Muscle layer of colon (tissue), 2 donors: ENCODE measurements around the gene PTER.

Experiments
- H3K27ac ChIP-seq: one replicate; pipeline ENCODE4 v1.7.0; 2013; ENCODE audit warnings: low read depth, mild to moderate bottlenecking, low read length, moderate library complexity
- H3K27me3 ChIP-seq, 2 donors: one replicate each; pipeline ENCODE4 v1.7.0; 2013; ENCODE audit warnings: low read length in 2 of 2, mild to moderate bottlenecking in 2 of 2; ENCODE audit not compliant: insufficient read depth in 2 of 2, control insufficient read depth in 1 of 2
- H3K36me3 ChIP-seq: one replicate; pipeline ENCODE4 v1.7.0; 2013; ENCODE audit warnings: mild to moderate bottlenecking, low read length; ENCODE audit not compliant: insufficient read depth
- H3K4me1 ChIP-seq: one replicate; pipeline ENCODE4 v1.7.0; 2013; ENCODE audit warnings: mild to moderate bottlenecking, low read length; ENCODE audit not compliant: insufficient read depth
- H3K4me3 ChIP-seq, 2 donors: one replicate each; pipeline ENCODE4 v1.7.0; 2013; ENCODE audit warnings: low read length in 2 of 2, low read depth in 1 of 2, mild to moderate bottlenecking in 1 of 2, moderate library complexity in 1 of 2
- H3K9ac ChIP-seq: one replicate; pipeline ENCODE4 v1.7.0; 2013; ENCODE audit warnings: low read length
- H3K9me3 ChIP-seq: one replicate; pipeline ENCODE4 v1.7.0; 2013; ENCODE audit warnings: mild to moderate bottlenecking, low read length
- donor health status: abdominal sarcoma.
- donor health status: Adenocarcinoma of cecum.

Gene PTER

DNA sequence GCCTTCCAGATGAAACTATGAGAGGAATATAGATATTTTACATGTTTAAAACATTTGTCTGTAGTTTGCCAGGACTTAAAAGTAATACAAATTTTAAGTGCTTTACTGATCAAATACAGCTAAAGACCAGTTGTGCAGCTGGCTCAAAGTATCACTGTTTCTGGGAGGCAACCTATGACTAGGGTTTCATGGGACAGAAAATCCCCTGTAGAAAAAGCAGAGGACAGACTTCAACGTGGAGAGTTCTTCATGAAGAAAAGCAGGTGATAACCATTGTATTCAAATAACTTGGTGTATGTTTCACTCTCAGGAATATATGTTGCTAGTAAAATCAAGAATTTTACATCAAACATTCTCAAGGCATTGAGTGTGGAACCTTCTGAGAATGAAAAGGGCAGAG is 40.9 kb downstream of the PTER start:
- Histone ChIP-seq H3K27ac (no peak overlapping the region), H3K4me3 (no peak overlapping the region), H3K36me3 (no peaks in the 10 kb centered on the region), H3K4me1 (no peaks in the 10 kb centered on the region), H3K9me3 (no peaks in the 10 kb centered on the region), H3K27me3 (no peaks in the 10 kb centered on the region), H3K9ac (no peak overlapping the region)

DNA sequence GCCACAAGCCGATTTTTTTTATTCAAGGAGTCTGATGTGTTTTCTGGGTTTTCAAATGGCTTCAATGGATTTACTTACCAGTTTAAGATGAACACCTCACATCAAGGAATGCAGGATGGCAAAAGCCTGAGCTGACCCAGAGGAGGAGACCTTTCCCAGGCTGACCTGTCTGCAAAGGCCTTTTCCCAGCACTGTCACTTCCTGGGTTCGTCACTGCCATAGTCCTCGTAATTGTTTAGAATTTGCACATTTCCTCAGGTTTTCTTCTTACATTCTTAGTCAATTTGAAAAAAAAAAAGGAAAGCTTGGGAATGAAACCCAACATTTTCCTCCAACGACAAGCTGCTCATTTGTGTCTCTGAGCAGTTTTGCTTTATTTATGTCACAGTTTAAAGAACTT is 42.0 kb downstream of the PTER start:
- H3K27ac ChIP-seq = no peak overlapping the region
- no peak overlapping the region for H3K9ac ChIP-seq
- H3K27me3 ChIP-seq = no peaks in the 10 kb centered on the region
- H3K9me3 ChIP-seq = no peaks in the 10 kb centered on the region
- H3K36me3 ChIP-seq = no peaks in the 10 kb centered on the region
- no peaks in the 10 kb centered on the region for H3K4me1 ChIP-seq
- H3K4me3 ChIP-seq = no peak overlapping the region

DNA sequence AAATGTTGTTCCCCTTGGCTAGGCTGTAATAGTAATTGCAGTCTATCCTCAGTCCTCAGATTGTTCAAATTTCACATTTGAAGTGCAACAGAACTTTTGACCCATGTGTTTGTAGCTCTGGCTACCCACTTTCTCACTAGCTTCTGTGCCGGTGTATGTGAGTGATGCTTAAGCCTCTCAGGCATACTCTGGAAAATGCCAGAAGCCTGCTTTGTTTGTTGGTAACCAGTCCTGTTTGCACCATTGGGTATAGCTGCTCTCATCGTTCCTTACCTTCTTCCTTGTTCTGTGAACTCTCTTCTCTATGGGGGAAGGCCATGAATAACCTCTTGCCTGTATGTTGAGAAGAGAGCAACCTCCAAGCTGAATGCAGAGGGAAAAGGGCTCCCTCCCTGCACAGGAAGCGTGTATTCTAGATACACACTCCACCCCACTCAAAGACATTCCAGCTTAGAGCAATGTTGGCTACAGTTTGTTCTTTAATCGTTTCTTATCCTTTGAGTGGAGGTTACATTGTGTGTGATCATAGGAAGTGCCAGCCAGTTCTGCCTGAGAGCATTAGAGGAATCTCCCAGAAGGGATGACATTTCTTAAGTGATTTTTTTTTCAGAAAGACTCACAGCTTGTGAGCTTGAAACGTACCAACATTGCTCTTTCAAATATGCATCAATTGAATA is 44.4 kb downstream of the PTER start:
- H3K9ac ChIP-seq = no peak overlapping the region

DNA sequence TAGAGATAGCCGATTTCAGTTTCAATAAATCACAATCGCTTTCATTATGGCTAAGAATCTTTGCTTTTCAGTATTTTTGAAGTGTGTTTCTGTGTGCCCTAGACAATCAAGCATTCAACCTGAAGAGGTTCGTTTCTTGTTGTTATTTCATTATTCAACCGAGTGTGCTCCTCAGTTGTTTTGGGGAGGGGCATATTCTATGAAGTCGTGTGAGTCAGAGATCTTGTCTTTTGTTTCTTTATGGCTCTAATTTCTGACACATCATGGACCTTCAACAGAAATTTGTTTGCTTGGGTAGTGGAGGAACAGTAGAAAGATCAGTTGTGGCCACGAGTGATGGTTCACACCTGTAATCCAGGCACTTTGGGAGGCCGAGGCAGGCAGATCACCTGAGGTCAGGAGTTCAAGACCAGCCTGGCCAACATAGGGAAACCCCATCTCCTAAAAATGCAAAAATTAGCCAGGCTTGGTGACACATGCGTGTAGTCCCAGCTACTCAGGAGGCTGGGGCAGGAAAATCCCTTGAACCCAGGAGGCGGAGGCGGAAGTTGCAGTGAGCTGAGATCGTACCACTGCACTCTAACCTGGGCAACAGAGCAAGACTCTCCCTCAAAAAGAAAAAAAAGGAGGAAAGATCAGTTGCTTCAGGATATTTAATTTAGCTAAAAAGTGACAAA is 46.6 kb downstream of the PTER start:
- H3K36me3 ChIP-seq = no peaks in the 10 kb centered on the region
- no peak overlapping the region for H3K9ac ChIP-seq
- H3K4me3 ChIP-seq = no peak overlapping the region
- no peaks in the 10 kb centered on the region for H3K9me3 ChIP-seq
- H3K4me1 ChIP-seq = no peaks in the 10 kb centered on the region
- H3K27me3 ChIP-seq = no peaks in the 10 kb centered on the region
- no peak overlapping the region for H3K27ac ChIP-seq

More for the DNA sequence above, 44.4 kb downstream of the PTER start:
- Histone ChIP-seq H3K4me3 (no peak overlapping the region), H3K27ac (no peak overlapping the region), H3K36me3 (no peaks in the 10 kb centered on the region), H3K4me1 (no peaks in the 10 kb centered on the region), H3K27me3 (no peaks in the 10 kb centered on the region), H3K9me3 (no peaks in the 10 kb centered on the region)

DNA sequence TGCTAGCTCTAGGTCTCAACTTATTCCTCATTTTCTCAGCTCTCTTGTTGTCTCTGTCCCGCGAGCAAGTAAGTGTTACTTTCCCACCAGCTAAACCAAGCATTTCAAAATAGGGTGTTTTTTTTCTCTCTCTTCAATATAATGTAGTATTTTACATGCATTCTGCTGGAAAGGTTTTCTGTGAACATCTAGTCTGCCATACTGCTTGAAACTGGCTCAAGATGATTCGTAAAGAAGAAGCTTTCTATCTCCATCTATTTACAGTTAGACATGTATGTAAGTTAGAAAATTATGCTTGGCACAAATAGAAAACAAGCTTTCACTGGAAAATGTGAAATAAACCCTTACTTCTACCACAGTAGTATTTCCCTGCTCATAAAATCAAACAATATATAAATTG is 53.7 kb downstream of the PTER start:
- no peaks in the 10 kb centered on the region for H3K9me3 ChIP-seq
- H3K27me3 ChIP-seq = no peaks in the 10 kb centered on the region
- no peak overlapping the region for H3K9ac ChIP-seq
- H3K36me3 ChIP-seq = no peaks in the 10 kb centered on the region
- H3K27ac ChIP-seq = no peak overlapping the region
- H3K4me1 ChIP-seq = no peaks in the 10 kb centered on the region
- H3K4me3 ChIP-seq = no peak overlapping the region

DNA sequence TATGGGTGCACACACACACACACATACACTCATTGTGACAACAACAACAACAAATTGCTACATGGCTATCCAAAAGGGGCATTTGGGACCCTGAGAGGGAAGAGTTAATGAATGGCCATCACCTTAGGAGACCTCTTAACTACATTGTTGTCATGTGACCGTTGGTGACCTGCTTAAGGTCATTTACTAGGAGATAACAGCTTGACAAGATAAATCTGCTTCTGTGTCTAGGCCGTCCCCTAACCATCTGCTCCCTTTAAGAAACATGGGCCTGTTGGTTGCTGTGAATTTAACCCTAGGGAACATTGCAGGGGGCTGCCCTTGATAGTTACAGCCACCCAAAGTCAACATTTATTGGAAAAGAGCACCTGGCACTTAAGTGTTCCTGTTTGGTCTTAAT is 55.1 kb downstream of the PTER start:
- Histone ChIP-seq H3K4me1 (no peaks in the 10 kb centered on the region), H3K9me3 (no peaks in the 10 kb centered on the region), H3K27me3 (no peaks in the 10 kb centered on the region), H3K4me3 (no peak overlapping the region), H3K9ac (no peak overlapping the region), H3K36me3 (no peaks in the 10 kb centered on the region), H3K27ac (no peak overlapping the region)

DNA sequence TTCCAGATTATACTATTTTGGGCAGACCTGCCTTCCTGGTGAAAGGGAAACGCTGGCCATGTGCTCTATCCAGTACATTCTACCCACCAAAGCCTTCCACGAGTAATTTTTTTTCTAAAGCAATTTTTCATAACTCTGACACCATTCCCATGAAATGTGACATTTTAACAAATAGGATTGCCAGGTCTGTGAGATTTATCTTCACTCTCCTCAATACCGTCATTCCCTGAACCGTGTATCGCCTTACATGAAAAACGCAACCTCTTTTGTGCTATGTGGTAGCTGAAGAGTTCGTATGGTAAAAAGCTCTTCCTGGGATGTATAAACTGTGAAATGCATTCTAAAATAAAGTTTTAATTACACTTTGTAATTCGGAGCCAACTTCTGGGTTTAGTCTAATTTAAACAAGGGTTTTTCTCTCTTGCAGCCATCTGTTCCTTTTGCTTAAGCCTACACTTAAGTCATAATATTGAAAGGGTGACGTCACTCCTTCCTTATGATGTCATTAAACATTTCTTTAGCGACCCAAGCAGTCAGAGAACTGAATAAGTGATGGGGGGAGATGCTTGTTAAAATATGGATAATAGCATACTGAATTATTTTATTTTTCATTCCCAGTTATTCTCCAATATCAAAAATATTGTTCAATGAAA is 57.2 kb downstream of the PTER start:
- H3K9ac ChIP-seq = no peak overlapping the region
- no peak overlapping the region for H3K4me3 ChIP-seq
- H3K27ac ChIP-seq = no peak overlapping the region
- no peaks in the 10 kb centered on the region for H3K27me3 ChIP-seq
- H3K4me1 ChIP-seq = no peaks in the 10 kb centered on the region
- no peaks in the 10 kb centered on the region for H3K36me3 ChIP-seq
- H3K9me3 ChIP-seq = no peaks in the 10 kb centered on the region

DNA sequence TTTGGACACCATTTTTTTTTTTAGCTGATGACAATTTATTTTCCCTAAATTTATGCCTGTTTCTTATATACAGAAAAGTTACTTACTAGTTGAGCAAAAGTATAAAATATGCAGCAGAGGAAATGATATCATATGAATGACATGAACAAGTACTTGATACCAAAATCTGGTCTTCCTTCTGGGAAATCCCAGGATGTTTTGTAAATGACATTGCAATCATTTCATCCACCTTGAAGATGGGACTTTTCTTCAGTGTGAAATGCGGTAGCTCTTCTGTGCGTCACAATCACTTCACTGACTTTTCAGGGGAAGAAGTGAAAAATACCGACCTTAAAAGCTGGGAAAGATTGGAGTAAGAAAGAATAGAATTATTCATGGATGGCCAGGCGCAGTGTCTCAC is 61.1 kb downstream of the PTER start:
- Histone ChIP-seq H3K27me3 (no peaks in the 10 kb centered on the region), H3K9ac (no peak overlapping the region)

DNA sequence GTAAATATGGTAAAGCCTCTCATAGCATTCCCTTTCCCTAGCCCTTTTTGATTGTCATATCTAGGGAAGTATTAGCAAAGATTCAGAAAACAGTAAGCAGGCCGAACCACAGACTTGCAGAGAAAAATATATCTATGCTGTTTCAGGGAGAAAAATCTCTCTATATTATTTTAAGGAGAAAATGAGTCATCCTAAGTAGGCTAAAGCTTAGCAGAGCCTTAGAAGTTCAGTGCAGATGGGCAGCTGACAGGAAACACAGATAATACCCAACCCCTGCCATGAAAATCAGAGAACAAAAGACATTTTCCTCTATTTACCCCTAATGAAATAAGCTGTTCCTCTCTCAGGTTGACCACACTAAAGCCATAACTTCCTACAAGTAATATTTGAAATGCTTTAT is 68.4 kb downstream of the PTER start:
- Histone ChIP-seq H3K9me3 (no peaks in the 10 kb centered on the region), H3K27ac (no peak overlapping the region), H3K4me1 (no peaks in the 10 kb centered on the region), H3K27me3 (no peaks in the 10 kb centered on the region), H3K36me3 (no peaks in the 10 kb centered on the region), H3K9ac (no peak overlapping the region), H3K4me3 (no peak overlapping the region)

More for the DNA sequence above, 61.1 kb downstream of the PTER start:
- Histone ChIP-seq H3K9me3 (no peaks in the 10 kb centered on the region), H3K4me3 (no peak overlapping the region), H3K36me3 (no peaks in the 10 kb centered on the region), H3K27ac (no peak overlapping the region), H3K4me1 (no peaks in the 10 kb centered on the region)

DNA sequence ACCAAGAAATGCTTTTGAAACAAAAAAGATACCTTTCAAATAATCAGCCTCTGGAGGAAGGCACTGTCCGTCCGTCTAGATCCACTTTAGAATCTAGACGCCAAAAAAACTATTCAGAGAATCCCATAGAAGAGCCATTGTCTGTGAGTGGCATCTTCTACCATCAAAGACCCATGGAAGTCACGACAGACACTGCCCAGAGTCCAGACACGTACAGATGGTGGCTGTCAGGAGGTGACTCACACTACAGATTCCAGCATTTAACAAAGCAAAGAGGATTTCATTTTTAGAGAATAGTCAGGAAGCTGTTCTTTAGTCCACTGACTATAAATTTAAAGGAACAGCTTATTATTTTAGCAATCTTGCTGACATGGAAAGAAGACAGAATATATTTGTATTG is 73.2 kb downstream of the PTER start:
- Histone ChIP-seq H3K27me3 (no peaks in the 10 kb centered on the region), H3K9me3 (no peaks in the 10 kb centered on the region), H3K4me3 (no peak overlapping the region), H3K9ac (no peak overlapping the region), H3K27ac (no peak overlapping the region), H3K4me1 (no peaks in the 10 kb centered on the region), H3K36me3 (no peaks in the 10 kb centered on the region)

DNA sequence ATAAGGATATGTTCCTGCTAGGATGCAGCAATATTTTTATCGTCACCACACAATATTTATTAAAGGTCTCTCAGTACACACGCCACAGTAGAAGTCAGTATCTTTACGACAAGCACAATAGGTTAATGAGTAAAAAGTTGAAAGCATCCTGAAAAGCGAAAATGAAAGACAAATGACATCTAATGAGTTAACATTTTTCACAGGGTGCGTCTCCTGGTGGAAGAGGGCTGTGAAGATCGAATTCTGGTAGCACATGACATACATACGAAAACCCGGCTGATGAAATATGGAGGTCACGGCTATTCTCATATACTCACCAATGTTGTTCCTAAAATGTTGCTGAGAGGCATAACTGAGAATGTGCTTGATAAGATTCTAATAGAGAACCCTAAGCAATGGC is 74.0 kb downstream of the PTER start:
- no peaks in the 10 kb centered on the region for H3K4me1 ChIP-seq
- H3K4me3 ChIP-seq = no peak overlapping the region
- H3K27ac ChIP-seq = no peak overlapping the region
- no peak overlapping the region for H3K9ac ChIP-seq
- no peaks in the 10 kb centered on the region for H3K27me3 ChIP-seq
- H3K9me3 ChIP-seq = no peaks in the 10 kb centered on the region
- no peaks in the 10 kb centered on the region for H3K36me3 ChIP-seq
